Smooth muscle cell (in vitro differentiated cells): ENCODE data around the gene RTN3. TPM values are rescaled to one million over a fixed set of nuclear protein-coding genes. Genes with fewer than 3 reads are reported as not detected.
A peak's percentile ranks its signal among the peaks of the same experiment; 100 is the strongest.

Experiments
- DNase-seq: peaks from one replicate; lab custom pipeline; 2025; ENCODE audit not compliant: unreplicated experiment; lab: John Stamatoyannopoulos, UW
- H2AFZ ChIP-seq: fragments of 200-600 bp; sonication (generic); 2 replicates; pipeline ENCODE4 v1.6.0; 2016; ENCODE audit warnings: antibody characterized with exemption, low read depth, mild to moderate bottlenecking
- H3F3A ChIP-seq: fragments of 200-600 bp; sonication (generic); 2 replicates; pipeline ENCODE4 v1.6.0; 2017; ENCODE audit warnings: antibody characterized with exemption, low read depth
- H3K27ac ChIP-seq: fragments of 200-600 bp; sonication (generic); 2 replicates; pipeline ENCODE4 v1.5.1; 2016; ENCODE audit warnings: low read depth, mild to moderate bottlenecking
- H3K27me3 ChIP-seq: fragments of 200-600 bp; sonication (generic); 2 replicates; pipeline ENCODE4 v1.6.1; 2016; ENCODE audit warnings: low read depth, mild to moderate bottlenecking
- H3K36me3 ChIP-seq: fragments of 200-600 bp; sonication (generic); 2 replicates; pipeline ENCODE4 v1.5.1; 2016; ENCODE audit warnings: low read depth
- H3K4me1 ChIP-seq: fragments of 200-600 bp; sonication (generic); 2 replicates; pipeline ENCODE4 v1.5.1; 2016; ENCODE audit warnings: low read depth
- H3K4me2 ChIP-seq: fragments of 200-600 bp; sonication (generic); 2 replicates; pipeline ENCODE4 v1.6.0; 2016; ENCODE audit warnings: mild to moderate bottlenecking
- H3K4me3 ChIP-seq: fragments of 200-600 bp; sonication (generic); 2 replicates; pipeline ENCODE4 v1.5.1; 2016; ENCODE audit warnings: mild to moderate bottlenecking
- H3K79me2 ChIP-seq: fragments of 200-600 bp; sonication (generic); 2 replicates; pipeline ENCODE4 v1.6.0; 2016; ENCODE audit warnings: low read depth, mild to moderate bottlenecking
- H3K9ac ChIP-seq: fragments of 200-600 bp; sonication (generic); 2 replicates; pipeline ENCODE4 v1.6.0; 2016; ENCODE audit warnings: low read depth
- H3K9me3 ChIP-seq: fragments of 200-600 bp; sonication (generic); replicated peaks from 2 replicates; pipeline ENCODE4 v1.5.1; 2016; ENCODE audit warnings: low read depth
- H4K20me1 ChIP-seq: fragments of 200-600 bp; sonication (generic); 2 replicates; pipeline ENCODE4 v1.6.0; 2016; ENCODE audit warnings: low read depth
- CTCF ChIP-seq: fragments of 200-600 bp; sonication (generic); IDR thresholded peaks from 2 replicates; pipeline ENCODE4 v1.5.1; 2017; ENCODE audit warnings: borderline replicate concordance, mild to moderate bottlenecking, antibody characterized with exemption; ENCODE audit not compliant: insufficient read depth, poor library complexity, severe bottlenecking
- WGBS: methylation state at CpG from one replicate; pipeline ENCODE4 v1.1.7; 2016; ENCODE audit warnings: low lambda C conversion rate; 5-methylcytosine and 5-hydroxymethylcytosine counted together
- polyA plus RNA-seq: library from polyadenylated mRNA; unstranded; fragments of >200 nt; fragmentation: Nextera tagmentation; extraction: Ambion mirVana; gene quantifications from 2 replicates; pipeline ENCODE4 v1.2.1, GENCODE V29; 2016
- total RNA-seq: library from RNA; depleted of rRNA; stranded (reverse); fragments of >200 nt; gene quantifications from 2 replicates; pipeline ENCODE4 v1.2.3, GENCODE V29; 2014

RTN3 gene
- total and polyA plus RNA-seq, 2 experiments from 2014 or later = 43.5 to 64.9 TPM

GRCh38 chr11:63670433-63671321 is 10.6 kb upstream of the RTN3 start:
- TF ChIP-seq CTCF = peak; percentile 19
- Histone ChIP-seq H3K4me3 (peak overlapping the region; percentile 89), H3K79me2 (peaks cover 38% of the 10 kb centered on the region), H3K4me1 (peaks cover 7% of the 10 kb centered on the region), H3K9me3 (no peaks in the 10 kb centered on the region), H3K36me3 (no peaks in the 10 kb centered on the region), H3F3A (peaks cover 9% of the 10 kb centered on the region), H3K27me3 (no peaks in the 10 kb centered on the region), H3K27ac (peak overlapping the region; percentile 48), H3K9ac (peak overlapping the region; percentile 64), H3K4me2 (peak overlapping the region; percentile 92), H2AFZ (peak overlapping the region; percentile 95), H4K20me1 (peaks cover 43% of the 10 kb centered on the region)
- WGBS = 6% methylated on average over 57 of the region's 63 CpGs
- no peak for DNase-seq

- peak within 1 kb of the TSS; percentile 64 for H3K9ac ChIP-seq
- H3K9me3 ChIP-seq = no peaks in the 10 kb centered on the region
- no peak for TF ChIP-seq CTCF
- no peaks in the 10 kb centered on the region for H3K27me3 ChIP-seq
- H3K4me1 ChIP-seq = peaks cover 7% of the 10 kb centered on the region
- peak within 1 kb of the TSS; percentile 48 for H3K27ac ChIP-seq
- H3K4me2 ChIP-seq = peak within 1 kb of the TSS; percentile 92
- DNase-seq = peak; percentile 79
- H4K20me1 ChIP-seq = peaks cover 34% of the 10 kb centered on the region
- peak within 1 kb of the TSS; percentile 89 for H3K4me3 ChIP-seq
- H2AFZ ChIP-seq = peak within 1 kb of the TSS; percentile 95
- no peaks in the 10 kb centered on the region for H3K36me3 ChIP-seq
- H3F3A ChIP-seq = peaks cover 9% of the 10 kb centered on the region
- WGBS = 14% methylated on average over 59 of the region's 69 CpGs
- H3K79me2 ChIP-seq = peaks cover 29% of the 10 kb centered on the region
Observed at GRCh38 chr11:63671322-63672155, 9.8 kb upstream of the RTN3 start, which contains the start of gene ATL3. Gene ATL3, minus strand, starts transcription at chr11:63671376. Its CDS starts 41 bp downstream, at chr11:63671335.

GRCh38 chr11:63672156-63672463 is 9.2 kb upstream of the RTN3 start:
- WGBS = 98% methylated on average over 16 of the region's 16 CpGs

More at GRCh38 chr11:63672156-63672463, 9.2 kb upstream of the RTN3 start:
- no peak overlapping the region for H3K9ac ChIP-seq
- H3K9me3 ChIP-seq = no peaks in the 10 kb centered on the region
- H3K79me2 ChIP-seq = peaks cover 24% of the 10 kb centered on the region
- H3K36me3 ChIP-seq = no peaks in the 10 kb centered on the region
- peaks cover 28% of the 10 kb centered on the region for H4K20me1 ChIP-seq
- peaks cover 7% of the 10 kb centered on the region for H3K4me1 ChIP-seq
- peak overlapping the region; percentile 95 for H2AFZ ChIP-seq
- peaks cover 9% of the 10 kb centered on the region for H3F3A ChIP-seq
- H3K27me3 ChIP-seq = no peaks in the 10 kb centered on the region
- TF ChIP-seq CTCF = no peak
- H3K4me2 ChIP-seq = peak overlapping the region; percentile 92
- H3K27ac ChIP-seq = no peak overlapping the region
- H3K4me3 ChIP-seq = no peak overlapping the region
- no peak for DNase-seq
